T follicular helper cell (primary cell): ENCODE measurements around the gene RIPPLY2.
"Not testable (repeated sequence)": the region's sequence is repeated elsewhere in the genome, so short reads cannot be mapped to it uniquely, and the experiment has no call there.

Experiments used
- DNase-seq: peaks from one replicate; pipeline ENCODE4 v3.0.0-alpha.2; 2020; ENCODE audit warnings: low read depth

RIPPLY2 gene

DNA sequence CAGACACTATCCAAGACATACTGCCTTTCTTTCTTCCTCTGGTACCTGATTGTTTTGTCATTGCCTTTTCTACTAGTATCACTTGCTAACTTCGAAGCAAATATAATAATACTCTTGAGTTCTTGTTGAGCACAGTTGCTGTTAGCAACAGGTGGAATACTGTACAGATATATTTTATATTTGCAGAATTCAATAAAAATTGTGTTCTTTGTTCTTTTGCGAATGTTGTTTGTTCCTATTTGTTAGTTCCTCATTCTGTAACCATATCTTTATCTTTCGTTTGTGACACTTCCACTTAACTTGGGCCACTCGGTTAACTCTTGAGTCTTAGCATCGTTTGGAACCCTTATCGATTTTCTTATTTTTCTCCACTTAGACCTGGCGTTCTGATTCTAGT, 7.2 kb downstream of the RIPPLY2 start:
- DNase-seq, result no peak

GRCh38 chr6:83860782-83861495, 7.8 kb downstream of the RIPPLY2 start:
- no peak for DNase-seq

DNA sequence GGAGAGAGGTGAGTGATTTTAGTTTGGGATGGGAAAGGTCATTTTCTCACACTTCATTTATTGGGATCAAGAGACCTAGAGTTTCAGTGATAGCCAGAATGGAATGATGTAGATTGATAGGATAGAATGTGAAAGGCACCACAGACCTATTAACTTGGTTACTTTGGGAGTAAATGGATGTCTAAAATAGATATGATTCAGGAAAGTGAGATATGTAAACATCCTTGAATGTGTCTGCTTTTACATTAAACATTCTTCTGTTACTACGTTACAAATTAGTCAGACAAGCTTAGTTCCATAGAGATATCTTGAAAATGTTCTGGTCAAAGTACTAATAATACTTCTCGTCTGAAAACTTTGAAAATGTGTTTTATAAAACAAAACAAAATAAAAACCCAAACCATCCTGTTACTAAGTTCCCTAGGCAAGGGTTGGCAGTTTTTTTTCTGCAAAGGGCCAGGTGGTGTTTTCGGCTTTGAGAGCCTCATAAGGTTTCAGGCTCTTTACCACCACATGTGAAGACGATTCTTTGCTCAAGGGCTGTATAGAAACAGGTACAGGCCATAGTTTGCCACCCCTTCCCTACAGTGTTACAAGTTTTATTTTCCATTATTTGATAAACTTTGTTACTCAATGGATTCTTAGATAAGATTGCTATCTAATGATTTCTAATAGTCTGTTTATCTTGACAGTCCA, 9.8 kb downstream of the RIPPLY2 start:
- DNase-seq, result no peak

- no peak for DNase-seq
Measured at GRCh38 chr6:83867043-83867442, 13.9 kb downstream of the RIPPLY2 start.

- no peak for DNase-seq
Measured at GRCh38 chr6:83867527-83868161, 14.5 kb downstream of the RIPPLY2 start.

DNA sequence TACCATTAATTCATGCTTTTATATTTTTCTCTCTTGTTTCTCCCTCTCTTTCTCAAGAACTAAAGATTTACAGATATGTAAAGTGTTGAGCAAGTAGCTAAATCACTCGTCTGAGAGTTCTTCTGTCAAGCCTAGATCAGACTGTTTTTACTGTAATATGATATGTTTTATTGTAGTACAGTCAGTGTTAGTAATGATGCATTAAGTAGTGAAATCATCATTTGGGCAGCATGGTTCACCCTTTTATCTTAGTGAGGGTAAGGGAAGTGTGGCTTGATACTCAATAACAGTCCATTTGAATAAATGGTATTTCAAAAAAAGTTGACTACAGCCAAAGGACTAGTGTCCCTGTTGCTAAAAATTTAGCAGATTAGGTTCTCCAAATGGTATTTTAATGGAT, 15.5 kb downstream of the RIPPLY2 start:
- no peak for DNase-seq

DNA sequence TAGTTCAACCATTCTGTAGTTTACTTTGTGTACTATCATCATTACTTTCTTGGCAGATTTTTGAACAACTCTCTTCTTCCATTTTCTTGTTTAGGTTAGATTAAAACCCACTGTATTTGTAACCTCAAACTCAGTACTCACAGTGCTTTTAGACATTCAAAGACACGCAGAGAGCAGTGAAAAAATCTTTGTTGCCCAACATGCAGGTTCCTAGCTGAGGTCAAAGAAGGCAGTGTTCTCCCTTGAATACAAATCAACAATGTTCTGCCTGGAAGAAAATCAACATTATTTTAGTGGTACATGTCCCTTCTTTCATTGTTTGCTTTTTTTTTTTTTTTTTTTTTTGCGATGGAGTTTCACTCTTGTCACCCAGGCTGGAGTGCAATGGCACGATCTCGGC, 17.5 kb downstream of the RIPPLY2 start:
- no peak for DNase-seq

GRCh38 chr6:83872386-83873118, 19.4 kb downstream of the RIPPLY2 start:
- no peak for DNase-seq

DNA sequence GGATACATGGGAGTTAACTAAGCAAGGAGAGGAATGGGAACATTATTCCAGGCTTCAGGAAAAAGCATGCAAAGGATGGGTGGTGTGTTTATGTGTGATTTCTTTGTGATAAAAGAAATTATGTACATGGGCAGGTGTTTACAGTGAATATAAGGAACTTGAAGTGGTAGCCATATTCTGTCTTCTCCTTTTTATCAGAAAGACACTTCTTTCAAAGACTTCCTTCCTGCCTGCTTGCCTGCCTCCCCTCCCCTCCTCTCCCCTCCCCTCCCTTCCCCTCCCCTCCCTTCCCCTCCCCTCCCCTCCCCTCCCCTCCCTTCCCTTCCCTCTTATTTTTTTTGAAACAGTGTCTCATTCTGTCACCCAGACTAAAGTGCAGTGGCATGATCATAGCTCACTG, 20.7 kb downstream of the RIPPLY2 start:
- DNase-seq, result no peak

DNA sequence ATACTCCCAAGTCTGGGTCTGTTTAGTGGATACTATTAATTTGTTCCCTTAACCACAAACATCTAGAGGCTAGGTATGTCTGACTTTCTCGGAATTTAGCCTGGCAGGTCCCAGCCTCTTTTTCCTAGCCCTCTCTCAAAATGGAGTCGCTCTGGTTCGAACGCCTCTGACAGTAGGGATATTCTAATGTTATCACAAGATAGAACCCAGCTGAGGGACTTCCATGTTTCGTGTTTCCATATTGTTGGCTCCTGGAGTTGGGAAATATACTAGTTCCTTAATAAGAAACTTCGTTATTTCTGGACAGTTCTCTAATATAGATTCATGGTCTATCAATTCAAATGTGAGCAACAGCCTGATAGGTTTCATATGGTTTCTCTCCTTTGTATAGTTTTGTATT, 22.7 kb downstream of the RIPPLY2 start:
- DNase-seq, result no peak

DNA sequence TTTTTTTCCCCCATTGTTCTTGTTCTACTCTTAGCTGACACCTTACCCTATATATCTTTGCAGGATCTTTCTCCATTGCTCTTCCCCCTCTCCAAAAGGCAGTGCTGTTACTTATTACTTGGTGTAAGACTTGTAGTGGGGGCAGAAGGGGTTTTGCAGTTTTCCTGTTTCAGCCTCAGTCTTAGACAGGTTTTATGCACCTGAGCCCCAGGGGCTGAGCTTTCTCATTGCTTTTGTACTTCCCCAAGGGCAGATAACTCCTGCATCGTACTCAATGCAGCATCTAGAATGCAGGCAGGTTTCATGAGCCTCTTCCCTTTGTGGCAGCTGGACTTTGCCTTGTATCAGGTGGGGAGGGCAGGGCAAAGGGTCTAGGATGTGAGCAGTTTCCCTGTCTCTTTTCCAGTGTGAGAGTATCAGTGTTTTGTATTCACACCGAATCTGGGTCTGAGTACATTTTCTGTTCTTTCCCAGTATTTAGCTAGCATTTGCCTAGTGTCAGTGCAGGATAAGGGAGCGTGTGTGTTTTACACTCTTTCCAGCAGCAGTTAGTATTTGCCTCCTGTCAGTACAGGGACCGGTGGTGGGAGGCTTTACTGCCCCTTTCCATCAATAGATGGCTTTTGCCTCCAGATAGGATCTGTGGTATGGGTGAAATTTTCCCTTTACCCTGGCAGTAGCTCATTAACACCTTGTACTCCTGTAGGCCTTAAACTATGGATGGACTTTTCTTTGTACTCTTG, 25.9 kb downstream of the RIPPLY2 start:
- DNase-seq, result no peak

GRCh38 chr6:83879746-83880145, 26.6 kb downstream of the RIPPLY2 start:
- DNase-seq, result no peak

GRCh38 chr6:83883240-83883639, 30.1 kb downstream of the RIPPLY2 start:
- DNase-seq, result no peak

DNA sequence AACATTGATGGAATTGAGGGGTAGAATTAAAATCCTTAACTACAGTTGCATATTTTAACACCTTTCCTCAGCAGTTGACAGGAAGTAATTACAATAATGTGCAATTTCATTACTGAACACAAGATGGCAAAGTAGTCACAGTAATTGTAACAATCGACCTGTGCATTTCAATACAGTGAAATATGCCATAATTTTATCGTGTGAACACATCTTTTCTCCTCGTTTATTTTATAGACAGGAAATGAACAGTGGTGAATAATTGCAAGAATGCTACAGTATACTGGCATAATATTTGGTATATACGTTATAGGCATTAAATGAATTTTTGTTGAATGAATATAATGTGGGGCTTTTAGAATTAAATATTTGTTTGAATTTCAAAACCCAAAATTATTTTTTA, 31.4 kb downstream of the RIPPLY2 start:
- no peak for DNase-seq

DNA sequence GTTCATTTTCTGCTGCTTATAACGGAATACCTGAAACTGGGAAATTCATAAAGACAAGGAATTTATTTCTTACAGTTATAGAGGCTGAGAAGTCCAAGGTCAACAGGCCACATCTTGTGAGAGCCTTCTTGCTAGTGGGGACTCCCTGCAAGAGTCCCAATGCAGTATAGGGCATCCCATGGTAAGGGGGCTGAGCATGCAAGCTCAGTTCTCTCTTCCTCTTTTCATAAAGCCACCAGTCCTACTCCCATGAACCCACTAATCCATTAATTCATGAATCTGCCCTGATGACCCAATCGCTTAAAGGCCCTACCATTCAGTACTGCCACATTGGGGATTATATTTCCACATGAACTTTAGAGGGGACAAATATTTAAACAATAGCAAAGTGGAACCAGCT, 32.8 kb downstream of the RIPPLY2 start:
- DNase-seq, result no peak

GRCh38 chr6:83889621-83890020, 36.5 kb downstream of the RIPPLY2 start:
- no peak for DNase-seq

DNA sequence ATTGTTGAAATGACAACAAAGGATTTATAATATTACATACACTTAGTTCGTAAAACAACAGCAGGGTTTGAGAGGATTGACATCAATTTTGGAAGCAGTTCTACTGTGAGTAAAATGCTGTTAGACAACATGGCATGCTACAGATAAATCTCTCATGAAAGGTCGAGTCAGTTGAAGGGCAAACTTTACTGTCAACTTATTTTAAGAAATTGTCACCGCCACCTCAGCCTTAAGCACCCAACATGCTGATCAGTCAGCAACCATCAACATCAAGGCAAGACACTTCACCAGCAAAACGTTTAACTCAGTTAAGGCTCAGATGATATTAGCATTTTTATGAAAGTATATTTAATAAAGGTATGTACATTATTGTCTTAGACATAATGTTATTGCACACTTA, 37.4 kb downstream of the RIPPLY2 start:
- no peak for DNase-seq

- no peak for DNase-seq
Measured at GRCh38 chr6:83891586-83891985, 38.4 kb downstream of the RIPPLY2 start.

GRCh38 chr6:83893024-83893423, 39.9 kb downstream of the RIPPLY2 start:
- no peak for DNase-seq

- DNase-seq, result not testable (repeated sequence)
Measured at GRCh38 chr6:83897094-83897493, 43.9 kb downstream of the RIPPLY2 start.

GRCh38 chr6:83901624-83902023, 48.5 kb downstream of the RIPPLY2 start:
- DNase-seq, result no peak

- DNase-seq, result no peak
Measured at GRCh38 chr6:83904395-83904794, 51.2 kb downstream of the RIPPLY2 start.
